HepG2 (cell line): ENCODE measurements around the gene DIP2C.

Experiments used
- CEBPG ChIP-seq: IDR thresholded peaks from 2 replicates; pipeline ENCODE4 v1.6.1; 2016
- DR1 ChIP-seq: sonication (generic); formaldehyde crosslinking; IDR thresholded peaks from 2 replicates; pipeline ENCODE4 v1.8.0; 2021; ENCODE audit warnings: mild to moderate bottlenecking, missing genetic modification reagents, inconsistent platforms
- EZH2 ChIP-seq: conservative IDR thresholded peaks from 2 replicates; pipeline ENCODE4 v1.6.1; 2012; ENCODE audit warnings: mild to moderate bottlenecking, low read depth, low read length, moderate library complexity
- FOXJ3 ChIP-seq: sonication (generic); formaldehyde crosslinking; IDR thresholded peaks from 2 replicates; pipeline ENCODE4 v1.4.0; 2020; ENCODE audit warnings: missing genetic modification reagents, mild to moderate bottlenecking, borderline replicate concordance
- MXI1 ChIP-seq: IDR thresholded peaks from 3 replicates; pipeline ENCODE4 v1.6.1; 2012; ENCODE audit warnings: low read depth, low read length, inconsistent platforms, borderline replicate concordance
- TCF7L2 ChIP-seq: IDR thresholded peaks from 2 replicates; pipeline ENCODE4 v1.6.1; 2011; ENCODE audit warnings: mild to moderate bottlenecking, low read depth, low read length, moderate library complexity
- ZNF274 ChIP-seq: sonication (generic); formaldehyde crosslinking; IDR thresholded peaks from 2 replicates; pipeline ENCODE4 v1.5.1; 2020; ENCODE audit warnings: mild to moderate bottlenecking, missing genetic modification reagents
- ZNF335 ChIP-seq: sonication (generic); formaldehyde crosslinking; IDR thresholded peaks from 2 replicates; pipeline ENCODE4 v1.4.0; 2020; ENCODE audit warnings: missing genetic modification reagents
- ZNF672 ChIP-seq: sonication (generic); formaldehyde crosslinking; IDR thresholded peaks from 2 replicates; pipeline ENCODE4 v1.8.1; 2022; ENCODE audit warnings: missing genetic modification reagents

DNA sequence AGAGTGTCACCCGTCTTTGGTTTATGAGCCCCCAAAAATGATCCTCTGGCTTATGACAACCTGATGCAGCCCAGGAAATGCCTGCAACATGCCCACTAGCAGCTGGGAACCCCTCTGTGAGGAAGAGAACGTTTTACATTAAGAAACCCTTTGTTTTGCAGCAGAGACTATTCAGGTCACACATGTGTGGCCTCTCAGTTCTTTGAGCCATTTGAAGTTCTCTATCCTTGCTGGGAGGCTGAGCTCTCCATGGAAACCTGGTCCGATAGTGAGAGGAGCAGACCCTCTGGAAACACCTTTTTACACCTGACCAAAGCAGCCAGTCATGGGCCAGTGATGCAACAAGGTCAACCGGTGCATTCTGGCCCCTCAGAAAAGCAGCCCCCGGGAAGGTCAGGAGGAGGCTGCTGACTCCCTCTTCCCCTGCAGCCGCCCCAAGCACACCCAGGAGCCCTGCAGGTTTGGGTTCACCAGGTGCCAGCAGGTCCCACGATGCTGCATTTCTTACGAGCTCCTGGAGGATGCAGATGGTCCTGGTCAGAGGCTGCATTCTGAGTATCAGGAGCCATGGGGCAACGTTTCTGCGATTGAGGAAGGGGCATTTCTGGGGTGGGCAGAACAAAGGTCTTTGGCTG is 419.9 kb downstream of the DIP2C start:
- TF ChIP-seq MXI1 (no peak), ZNF274 (no peak), EZH2 (no peak), ZNF335 (CRISPR knock-in tag) (no peak), DR1 (CRISPR knock-in tag) (no peak), CEBPG (CRISPR knock-in tag) (no peak), ZNF672 (no peak), FOXJ3 (CRISPR knock-in tag) (no peak), TCF7L2 (no peak)
